NB4 (cell line): ENCODE measurements around the gene SMIM28.
A peak's percentile ranks its signal among the peaks of the same experiment; 100 is the strongest.

Source experiments
- MYC ChIP-seq: IDR thresholded peaks from 2 replicates; pipeline ENCODE4 v1.6.1; 2011; ENCODE audit warnings: low read depth, low read length
- POLR2A ChIP-seq: IDR thresholded peaks from 2 replicates; pipeline ENCODE4 v1.6.1; 2011; ENCODE audit warnings: mild to moderate bottlenecking; ENCODE audit not compliant: insufficient read length; ENCODE audit errors: extremely low read depth
- TF ChIP-seq, protein P1 (sequence below): IDR thresholded peaks from one replicate; pipeline ENCODE4 v1.5.1; 2012; ENCODE audit warnings: low read depth, low read length
- TF ChIP-seq, protein P2 (sequence below): IDR thresholded peaks from 2 replicates; pipeline ENCODE4 v1.6.1; 2011; ENCODE audit warnings: low read depth, low read length

- TF ChIP-seq, protein P1, sequence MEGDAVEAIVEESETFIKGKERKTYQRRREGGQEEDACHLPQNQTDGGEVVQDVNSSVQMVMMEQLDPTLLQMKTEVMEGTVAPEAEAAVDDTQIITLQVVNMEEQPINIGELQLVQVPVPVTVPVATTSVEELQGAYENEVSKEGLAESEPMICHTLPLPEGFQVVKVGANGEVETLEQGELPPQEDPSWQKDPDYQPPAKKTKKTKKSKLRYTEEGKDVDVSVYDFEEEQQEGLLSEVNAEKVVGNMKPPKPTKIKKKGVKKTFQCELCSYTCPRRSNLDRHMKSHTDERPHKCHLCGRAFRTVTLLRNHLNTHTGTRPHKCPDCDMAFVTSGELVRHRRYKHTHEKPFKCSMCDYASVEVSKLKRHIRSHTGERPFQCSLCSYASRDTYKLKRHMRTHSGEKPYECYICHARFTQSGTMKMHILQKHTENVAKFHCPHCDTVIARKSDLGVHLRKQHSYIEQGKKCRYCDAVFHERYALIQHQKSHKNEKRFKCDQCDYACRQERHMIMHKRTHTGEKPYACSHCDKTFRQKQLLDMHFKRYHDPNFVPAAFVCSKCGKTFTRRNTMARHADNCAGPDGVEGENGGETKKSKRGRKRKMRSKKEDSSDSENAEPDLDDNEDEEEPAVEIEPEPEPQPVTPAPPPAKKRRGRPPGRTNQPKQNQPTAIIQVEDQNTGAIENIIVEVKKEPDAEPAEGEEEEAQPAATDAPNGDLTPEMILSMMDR: no peak
- TF ChIP-seq, protein P2, sequence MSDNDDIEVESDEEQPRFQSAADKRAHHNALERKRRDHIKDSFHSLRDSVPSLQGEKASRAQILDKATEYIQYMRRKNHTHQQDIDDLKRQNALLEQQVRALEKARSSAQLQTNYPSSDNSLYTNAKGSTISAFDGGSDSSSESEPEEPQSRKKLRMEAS: peak; percentile 52
- TF ChIP-seq POLR2A: no peak
- no peak for TF ChIP-seq MYC
Measured at GRCh38 chr6:138410048-138410735, 32.5 kb downstream of the SMIM28 start.
